Measurements from ENCODE around the gene TMF1. TPM values are rescaled to one million over a fixed set of nuclear protein-coding genes. Genes with fewer than 3 reads are reported as not detected.

TMF1 gene
- total and polyA plus RNA-seq, 2 of the 8 experiments (the other 6 are each of a cell fraction or from before 2014, with no cell fraction given) = 1.4 to 18.3 TPM

DNA sequence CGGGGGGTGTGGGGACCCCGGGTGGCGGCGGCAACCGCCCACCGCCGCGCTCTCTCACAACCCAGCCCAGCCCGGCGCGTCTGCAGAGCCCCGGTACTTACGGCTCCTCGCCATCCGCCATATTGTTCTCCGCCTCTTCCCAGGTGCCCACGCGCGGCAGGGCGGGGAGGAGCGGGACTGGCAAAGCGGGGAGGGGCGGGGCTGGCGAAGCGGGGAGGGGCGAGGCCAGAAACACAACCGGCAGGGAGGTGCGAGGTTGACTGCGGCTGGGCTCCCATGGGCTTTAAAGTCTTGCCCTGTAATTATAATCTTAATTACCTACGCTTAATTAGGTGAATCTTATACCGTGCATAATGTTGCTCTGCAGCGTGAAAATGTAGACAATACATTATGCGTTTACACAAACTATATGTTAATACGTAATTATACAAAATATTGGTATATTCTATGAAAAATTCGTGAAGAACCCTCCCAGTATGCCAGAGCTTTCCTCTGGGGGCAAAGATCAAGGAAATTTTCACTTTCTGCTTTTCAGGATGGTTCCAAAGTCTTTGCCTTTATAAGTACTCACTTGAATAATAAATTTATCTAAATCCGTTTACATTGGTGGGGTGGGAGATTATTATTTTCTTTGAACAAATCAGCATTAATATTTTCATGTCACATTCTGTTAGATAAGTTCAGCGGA, 28.2 kb upstream of the TMF1 start, which contains the start of gene UBA3:
TSS of gene UBA3 (minus strand) at position 133 of the 688 bp plus-strand sequence. CDS start at position 121, 12 bp downstream.
- Histone ChIP-seq H3K36me3 (ENCODE audit: control insufficient read depth in 2 of 4, insufficient read depth in 4 of 4, low read length in 3 of 4) (no peaks in the 10 kb centered on the region; a peak in 1 of 8 replicates), H3K4me3 (ENCODE audit: extremely low read depth in 1 of 4, insufficient read depth in 2 of 4, low read depth in 3 of 4, low read length in 4 of 4) (peak within 1 kb of the TSS; percentile 74 to 84 (median 77)), H3K56ac (replicated peaks; ENCODE audit: insufficient read length, low read depth, low read length) (no peak within 1 kb of the TSS), H3K4ac (replicated peaks; ENCODE audit: insufficient read length, low read depth, low read length) (no peak within 1 kb of the TSS), H3K27me3 (replicated peaks in 1 of 4; ENCODE audit: control insufficient read depth in 3 of 4, extremely low read depth in 1 of 4, insufficient read depth in 3 of 4, low read length in 3 of 4) (no peaks in the 10 kb centered on the region), H4K20me1 (replicated peaks in 1 of 2; ENCODE audit: control insufficient read depth in 1 of 2, insufficient read depth in 2 of 2, low read length in 2 of 2) (no peaks in the 10 kb centered on the region), H3K4me1 (replicated peaks in 1 of 4; ENCODE audit: control insufficient read depth in 3 of 4, insufficient read depth in 4 of 4, low read length in 3 of 4) (peaks cover 0 to 15% (median 4%) of the 10 kb centered on the region in 4 experiments; a peak in 3 of 7 replicates), H3K79me1 (ENCODE audit: low read depth, low read length) (peaks cover 2% of the 10 kb centered on the region; the same call in 1 of the 2 replicates), H2BK5ac (ENCODE audit: low read depth, low read length) (no peak within 1 kb of the TSS), H3K9me3 (ENCODE audit: insufficient read depth in 2 of 2, low read depth in 1 of 2, low read length in 1 of 2) (no peaks in the 10 kb centered on the region), H2BK12ac (ENCODE audit: low read depth, low read length) (no peak within 1 kb of the TSS), H3K27ac (ENCODE audit: low read depth, low read length) (peak within 1 kb of the TSS; percentile 57; the same call in 1 of the 2 replicates), H2BK20ac (ENCODE audit: low read length) (no peak within 1 kb of the TSS), H4K8ac (ENCODE audit: extremely low read depth, insufficient read depth, low read length) (peak within 1 kb of the TSS; percentile 88), H3K23ac (ENCODE audit: insufficient read length) (no peak within 1 kb of the TSS), H3K9ac (replicated peaks in 1 of 4; ENCODE audit: extremely low read depth in 1 of 4, low read depth in 3 of 4, low read length in 3 of 4) (peak within 1 kb of the TSS; percentile 35 to 82 (median 64); a peak in 6 of 7 replicates), H3K23me2 (ENCODE audit: low read depth, low read length) (peaks cover 4% of the 10 kb centered on the region), H2AK5ac (ENCODE audit: low read depth, low read length) (no peak within 1 kb of the TSS), H2BK120ac (replicated peaks; ENCODE audit: low read depth, low read length) (no peak within 1 kb of the TSS), H2BK15ac (ENCODE audit: low read length) (no peak within 1 kb of the TSS), H3K79me2 (ENCODE audit: control insufficient read depth in 1 of 2, insufficient read depth in 2 of 2, low read length in 2 of 2) (peaks cover 0 to 25% of the 10 kb centered on the region in 2 experiments; a peak in 2 of 4 replicates), H3K18ac (ENCODE audit: extremely low read depth, low read length) (no peak within 1 kb of the TSS; the same call in 1 of the 2 replicates), H4K91ac (replicated peaks; ENCODE audit: insufficient read length, low read length) (no peak within 1 kb of the TSS), H2AFZ (ENCODE audit: low read length) (no peak within 1 kb of the TSS), H4K5ac (ENCODE audit: insufficient read length, low read depth, low read length) (no peak within 1 kb of the TSS), H3K14ac (ENCODE audit: insufficient read length) (no peak within 1 kb of the TSS), H3K4me2 (ENCODE audit: insufficient read depth in 1 of 2, low read depth in 2 of 2, low read length in 2 of 2) (peak within 1 kb of the TSS; percentile 69 to 77)
- 14% methylated on average over 24 of the region's 37 CpGs; no CpG with 5 or more reads in 1 of the 2 experiments for WGBS, 2 experiments (ENCODE audit: extremely low coverage in 1 of 2, insufficient coverage in 1 of 2, insufficient read length in 1 of 2, insufficient replicate concordance in 2 of 2, low coverage in 1 of 2, low lambda C conversion rate in 2 of 2, missing lambda C conversion rate in 1 of 2)
- peak; percentile 36 to 84 for DNase-seq (ENCODE audit: low read depth in 1 of 2, low spot score in 2 of 2)
- no peak for FAIRE-seq
- no peak for TF ChIP-seq RXRA (IDR thresholded peaks at IDR 0.05; ENCODE audit: insufficient read depth, low read depth, low read length)
- peak; percentile 98 for TF ChIP-seq TAF1 (IDR thresholded peaks at IDR 0.05; ENCODE audit: low read depth, low read length)
- TF ChIP-seq BCL11A (IDR thresholded peaks at IDR 0.05; ENCODE audit: low read depth in 2 of 2, low read length in 2 of 2) = no peak
- TF ChIP-seq TBP (IDR thresholded peaks at IDR 0.05; ENCODE audit: low read depth, low read length) = peak; percentile 86; the same call in 1 of the 2 replicates
- TF ChIP-seq POLR2A (IDR thresholded peaks at IDR 0.05; ENCODE audit: control extremely low read depth in 1 of 2, low read depth in 2 of 2, low read length in 2 of 2) = peak; percentile 86 to 91
- TF ChIP-seq KDM4A (IDR thresholded peaks at IDR 0.05; ENCODE audit: low read depth, low read length, severe bottlenecking) = no peak
- peak; percentile 20 for TF ChIP-seq ASH2L (IDR thresholded peaks at IDR 0.05; ENCODE audit: low read length)
- peak; percentile 85 for TF ChIP-seq POLR2AphosphoS5 (IDR thresholded peaks at IDR 0.05; ENCODE audit: low read depth, low read length)
- peak; percentile 33; the same call in 1 of the 2 replicates for TF ChIP-seq PHF8 (conservative IDR thresholded peaks at IDR 0.05; ENCODE audit: low read depth, low read length)
- TF ChIP-seq EGR1 (IDR thresholded peaks at IDR 0.05; ENCODE audit: borderline replicate concordance, low read depth, low read length) = no peak
- TF ChIP-seq YY1 (IDR thresholded peaks at IDR 0.05; ENCODE audit: low read depth, low read length) = peak; percentile 93
- peak; percentile 91 for TF ChIP-seq TAF7 (optimal IDR thresholded peaks at IDR 0.05; ENCODE audit: borderline replicate concordance, low read depth, low read length)
- POLR2A ChIA-PET (ENCODE audit: partially characterized antibody) = interaction anchor here (0.7 to 1.9 kb wide), 7 partner anchors 10 to 70 kb away, joined by 3 to 5 read pairs (median 4); partner anchors contain the start of genes EOGT and TMF1
- CTCF ChIA-PET (ENCODE audit: partially characterized antibody) = no interaction called here

Measured in H1 (cell line).